ENCODE measurements around the gene PPP1R13L.

DNA sequence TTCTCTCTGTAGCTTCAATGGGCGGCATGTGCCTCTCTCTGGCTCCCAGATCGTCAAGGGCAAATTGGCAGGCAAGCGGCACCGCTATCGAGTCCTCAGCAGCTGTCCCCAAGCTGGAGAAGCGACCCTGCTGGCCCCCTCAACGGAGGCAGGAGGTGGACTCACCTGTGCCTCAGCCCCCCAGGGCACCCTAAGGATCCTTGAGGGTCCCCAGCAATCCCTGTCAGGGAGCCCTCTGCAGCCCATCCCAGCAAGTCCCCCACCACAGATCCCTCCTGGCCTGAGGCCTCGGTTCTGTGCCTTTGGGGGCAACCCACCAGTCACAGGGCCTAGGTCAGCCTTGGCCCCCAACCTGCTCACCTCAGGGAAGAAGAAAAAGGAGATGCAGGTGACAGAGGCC is 3.3 kb upstream of the PPP1R13L start:
- TF ChIP-seq BACH2 (CRISPR knock-in tag; IDR thresholded peaks at IDR 0.05; ENCODE audit: borderline replicate concordance) = no peak
- no peak for TF ChIP-seq PPARA (CRISPR knock-in tag; IDR thresholded peaks at IDR 0.05; ENCODE audit: borderline replicate concordance)
- no peak for TF ChIP-seq ISL1 (CRISPR knock-in tag; IDR thresholded peaks at IDR 0.05)
- TF ChIP-seq, protein P1, sequence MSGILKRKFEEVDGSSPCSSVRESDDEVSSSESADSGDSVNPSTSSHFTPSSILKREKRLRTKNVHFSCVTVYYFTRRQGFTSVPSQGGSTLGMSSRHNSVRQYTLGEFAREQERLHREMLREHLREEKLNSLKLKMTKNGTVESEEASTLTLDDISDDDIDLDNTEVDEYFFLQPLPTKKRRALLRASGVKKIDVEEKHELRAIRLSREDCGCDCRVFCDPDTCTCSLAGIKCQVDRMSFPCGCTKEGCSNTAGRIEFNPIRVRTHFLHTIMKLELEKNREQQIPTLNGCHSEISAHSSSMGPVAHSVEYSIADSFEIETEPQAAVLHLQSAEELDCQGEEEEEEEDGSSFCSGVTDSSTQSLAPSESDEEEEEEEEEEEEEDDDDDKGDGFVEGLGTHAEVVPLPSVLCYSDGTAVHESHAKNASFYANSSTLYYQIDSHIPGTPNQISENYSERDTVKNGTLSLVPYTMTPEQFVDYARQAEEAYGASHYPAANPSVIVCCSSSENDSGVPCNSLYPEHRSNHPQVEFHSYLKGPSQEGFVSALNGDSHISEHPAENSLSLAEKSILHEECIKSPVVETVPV (CRISPR knock-in tag; IDR thresholded peaks at IDR 0.05) = no peak
- no peak for TF ChIP-seq ARNTL (CRISPR knock-in tag; IDR thresholded peaks at IDR 0.05; ENCODE audit: borderline replicate concordance, low read depth)
- TF ChIP-seq ZFP3 (CRISPR knock-in tag; IDR thresholded peaks at IDR 0.05) = no peak
- TF ChIP-seq ZNF565 (CRISPR knock-in tag; conservative IDR thresholded peaks at IDR 0.05; ENCODE audit: low read depth) = no peak
- TF ChIP-seq ZNF8 (CRISPR knock-in tag; IDR thresholded peaks at IDR 0.05) = no peak
- TF ChIP-seq GLIS3 (CRISPR knock-in tag; IDR thresholded peaks at IDR 0.05) = no peak
- TF ChIP-seq, protein P2, sequence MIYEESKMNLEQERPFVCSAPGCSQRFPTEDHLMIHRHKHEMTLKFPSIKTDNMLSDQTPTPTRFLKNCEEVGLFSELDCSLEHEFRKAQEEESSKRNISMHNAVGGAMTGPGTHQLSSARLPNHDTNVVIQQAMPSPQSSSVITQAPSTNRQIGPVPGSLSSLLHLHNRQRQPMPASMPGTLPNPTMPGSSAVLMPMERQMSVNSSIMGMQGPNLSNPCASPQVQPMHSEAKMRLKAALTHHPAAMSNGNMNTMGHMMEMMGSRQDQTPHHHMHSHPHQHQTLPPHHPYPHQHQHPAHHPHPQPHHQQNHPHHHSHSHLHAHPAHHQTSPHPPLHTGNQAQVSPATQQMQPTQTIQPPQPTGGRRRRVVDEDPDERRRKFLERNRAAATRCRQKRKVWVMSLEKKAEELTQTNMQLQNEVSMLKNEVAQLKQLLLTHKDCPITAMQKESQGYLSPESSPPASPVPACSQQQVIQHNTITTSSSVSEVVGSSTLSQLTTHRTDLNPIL (CRISPR knock-in tag; IDR thresholded peaks at IDR 0.05; ENCODE audit: low read depth) = no peak
- no peak for TF ChIP-seq OSR1 (CRISPR knock-in tag; IDR thresholded peaks at IDR 0.05)
- TF ChIP-seq, protein P3, sequence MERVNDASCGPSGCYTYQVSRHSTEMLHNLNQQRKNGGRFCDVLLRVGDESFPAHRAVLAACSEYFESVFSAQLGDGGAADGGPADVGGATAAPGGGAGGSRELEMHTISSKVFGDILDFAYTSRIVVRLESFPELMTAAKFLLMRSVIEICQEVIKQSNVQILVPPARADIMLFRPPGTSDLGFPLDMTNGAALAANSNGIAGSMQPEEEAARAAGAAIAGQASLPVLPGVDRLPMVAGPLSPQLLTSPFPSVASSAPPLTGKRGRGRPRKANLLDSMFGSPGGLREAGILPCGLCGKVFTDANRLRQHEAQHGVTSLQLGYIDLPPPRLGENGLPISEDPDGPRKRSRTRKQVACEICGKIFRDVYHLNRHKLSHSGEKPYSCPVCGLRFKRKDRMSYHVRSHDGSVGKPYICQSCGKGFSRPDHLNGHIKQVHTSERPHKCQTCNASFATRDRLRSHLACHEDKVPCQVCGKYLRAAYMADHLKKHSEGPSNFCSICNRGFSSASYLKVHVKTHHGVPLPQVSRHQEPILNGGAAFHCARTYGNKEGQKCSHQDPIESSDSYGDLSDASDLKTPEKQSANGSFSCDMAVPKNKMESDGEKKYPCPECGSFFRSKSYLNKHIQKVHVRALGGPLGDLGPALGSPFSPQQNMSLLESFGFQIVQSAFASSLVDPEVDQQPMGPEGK (CRISPR knock-in tag; IDR thresholded peaks at IDR 0.05; ENCODE audit: borderline replicate concordance) = no peak
- no peak for TF ChIP-seq ZC3H10 (CRISPR knock-in tag; IDR thresholded peaks at IDR 0.05)
- TF ChIP-seq CSDC2 (CRISPR knock-in tag; IDR thresholded peaks at IDR 0.05) = no peak
